ENCODE measurements around the gene ZNF91. TPM values are rescaled to one million over a fixed set of nuclear protein-coding genes. Genes with fewer than 3 reads are reported as not detected.

ZNF91 gene
- total RNA-seq, 1 donor from 2014 or later = 52.4 TPM

DNA sequence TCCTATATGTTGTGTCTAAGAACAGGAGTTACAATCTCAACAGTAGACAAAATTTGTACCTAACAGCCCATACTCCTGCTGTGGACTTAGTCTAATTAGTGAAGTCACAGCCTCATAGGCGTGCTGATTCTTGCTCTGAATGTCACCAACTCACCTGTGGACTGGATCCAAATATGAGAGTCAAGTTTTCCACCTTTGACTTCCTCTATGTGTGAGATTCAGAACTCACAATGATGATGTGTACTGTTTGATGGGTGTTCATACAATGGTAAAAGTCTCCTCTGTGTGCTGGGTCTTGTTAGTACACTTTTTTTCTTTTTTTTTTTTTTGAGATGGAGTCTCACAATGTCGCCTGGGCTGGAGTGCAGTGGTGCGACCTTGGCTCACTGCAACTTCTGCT lies 7.8 kb upstream of the ZNF91 start:
- H3K4me3 Mint-ChIP-seq (ENCODE audit: unreplicated experiment) = no peak overlapping the region

DNA sequence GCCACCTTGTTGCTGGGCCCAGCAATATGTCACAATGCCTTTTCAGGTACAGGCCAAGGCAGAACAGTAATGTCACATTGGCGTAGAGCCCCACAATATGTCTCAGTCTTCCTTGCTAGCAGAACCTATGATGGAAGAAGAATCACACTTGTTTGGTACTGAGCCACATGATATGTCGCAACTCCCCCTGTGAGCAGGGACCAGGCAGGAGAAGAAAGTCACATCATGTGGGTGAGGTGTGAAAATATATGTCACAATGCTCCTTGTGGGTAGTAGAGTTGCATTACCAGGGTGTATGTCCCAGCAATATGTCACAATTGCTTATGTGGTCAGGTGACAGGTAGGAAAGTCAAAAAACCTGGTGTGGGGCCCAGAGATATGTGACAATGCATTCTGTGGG lies 7.1 kb upstream of the ZNF91 start:
- H3K9me3 Mint-ChIP-seq (ENCODE audit: unreplicated experiment) = no peaks in the 10 kb centered on the region
- Histone ChIP-seq H3K27me3 (ENCODE audit: insufficient read depth, low read length) (no peaks in the 10 kb centered on the region), H2AFZ (ENCODE audit: low read depth, low read length) (no peak overlapping the region), H3K4me3 (ENCODE audit: insufficient read depth, low read depth, low read length) (no peak overlapping the region), H4K20me1 (ENCODE audit: insufficient read depth, low read length) (no peaks in the 10 kb centered on the region), H3K4me1 (ENCODE audit: insufficient read depth, low read length) (no peaks in the 10 kb centered on the region), H3K79me2 (ENCODE audit: insufficient read depth, low read length) (no peaks in the 10 kb centered on the region), H3K4me2 (ENCODE audit: low read length) (no peak overlapping the region), H3K9ac (ENCODE audit: low read length) (no peak overlapping the region), H3K36me3 (ENCODE audit: insufficient read depth, low read length) (no peaks in the 10 kb centered on the region), H3K9me3 (ENCODE audit: insufficient read depth, low read depth, low read length) (peaks cover 13% of the 10 kb centered on the region), H3K27ac (ENCODE audit: low read depth, low read length) (no peak overlapping the region)
- DNase-seq (ENCODE audit: low read depth) (no peak), FAIRE-seq (no peak)
- no peak overlapping the region for H3K27ac Mint-ChIP-seq (ENCODE audit: unreplicated experiment)
- no peaks in the 10 kb centered on the region for H3K4me1 Mint-ChIP-seq (ENCODE audit: low read depth, unreplicated experiment)
- H3K36me3 Mint-ChIP-seq (ENCODE audit: low read depth, unreplicated experiment) = no peaks in the 10 kb centered on the region
- H3K27me3 Mint-ChIP-seq (ENCODE audit: low read depth, unreplicated experiment) = no peaks in the 10 kb centered on the region
- TF ChIP-seq, protein P1, sequence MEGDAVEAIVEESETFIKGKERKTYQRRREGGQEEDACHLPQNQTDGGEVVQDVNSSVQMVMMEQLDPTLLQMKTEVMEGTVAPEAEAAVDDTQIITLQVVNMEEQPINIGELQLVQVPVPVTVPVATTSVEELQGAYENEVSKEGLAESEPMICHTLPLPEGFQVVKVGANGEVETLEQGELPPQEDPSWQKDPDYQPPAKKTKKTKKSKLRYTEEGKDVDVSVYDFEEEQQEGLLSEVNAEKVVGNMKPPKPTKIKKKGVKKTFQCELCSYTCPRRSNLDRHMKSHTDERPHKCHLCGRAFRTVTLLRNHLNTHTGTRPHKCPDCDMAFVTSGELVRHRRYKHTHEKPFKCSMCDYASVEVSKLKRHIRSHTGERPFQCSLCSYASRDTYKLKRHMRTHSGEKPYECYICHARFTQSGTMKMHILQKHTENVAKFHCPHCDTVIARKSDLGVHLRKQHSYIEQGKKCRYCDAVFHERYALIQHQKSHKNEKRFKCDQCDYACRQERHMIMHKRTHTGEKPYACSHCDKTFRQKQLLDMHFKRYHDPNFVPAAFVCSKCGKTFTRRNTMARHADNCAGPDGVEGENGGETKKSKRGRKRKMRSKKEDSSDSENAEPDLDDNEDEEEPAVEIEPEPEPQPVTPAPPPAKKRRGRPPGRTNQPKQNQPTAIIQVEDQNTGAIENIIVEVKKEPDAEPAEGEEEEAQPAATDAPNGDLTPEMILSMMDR (IDR thresholded peaks at IDR 0.05; ENCODE audit: insufficient read depth, low read depth, low read length) = no peak
- no peak for TF ChIP-seq EZH2 (IDR thresholded peaks at IDR 0.05; ENCODE audit: insufficient read depth, low read length)
- no peak overlapping the region for H3K4me3 Mint-ChIP-seq (ENCODE audit: unreplicated experiment)

More for the DNA sequence above, 7.8 kb upstream of the ZNF91 start:
- H2AFZ ChIP-seq (ENCODE audit: low read depth, low read length) = no peak overlapping the region
- TF ChIP-seq EZH2 (IDR thresholded peaks at IDR 0.05; ENCODE audit: insufficient read depth, low read length) = no peak
- TF ChIP-seq, protein P1 (IDR thresholded peaks at IDR 0.05; ENCODE audit: insufficient read depth, low read depth, low read length) = no peak
- no peak for FAIRE-seq
- H4K20me1 ChIP-seq (ENCODE audit: insufficient read depth, low read length) = no peaks in the 10 kb centered on the region
- H3K4me3 ChIP-seq (ENCODE audit: insufficient read depth, low read depth, low read length) = no peak overlapping the region
- H3K79me2 ChIP-seq (ENCODE audit: insufficient read depth, low read length) = no peaks in the 10 kb centered on the region
- no peak overlapping the region for H3K27ac ChIP-seq (ENCODE audit: low read depth, low read length)
- H3K9ac ChIP-seq (ENCODE audit: low read length) = no peak overlapping the region
- H3K4me1 ChIP-seq (ENCODE audit: insufficient read depth, low read length) = no peaks in the 10 kb centered on the region
- H3K36me3 ChIP-seq (ENCODE audit: insufficient read depth, low read length) = no peaks in the 10 kb centered on the region
- no peak overlapping the region for H3K27ac Mint-ChIP-seq (ENCODE audit: unreplicated experiment)
- H3K9me3 Mint-ChIP-seq (ENCODE audit: unreplicated experiment) = no peaks in the 10 kb centered on the region
- no peaks in the 10 kb centered on the region for H3K27me3 Mint-ChIP-seq (ENCODE audit: low read depth, unreplicated experiment)
- no peak overlapping the region for H3K4me2 ChIP-seq (ENCODE audit: low read length)
- no peaks in the 10 kb centered on the region for H3K27me3 ChIP-seq (ENCODE audit: insufficient read depth, low read length)
- no peaks in the 10 kb centered on the region for H3K36me3 Mint-ChIP-seq (ENCODE audit: low read depth, unreplicated experiment)
- H3K9me3 ChIP-seq (ENCODE audit: insufficient read depth, low read depth, low read length) = peaks cover 13% of the 10 kb centered on the region
- H3K4me1 Mint-ChIP-seq (ENCODE audit: low read depth, unreplicated experiment) = no peaks in the 10 kb centered on the region
- DNase-seq (ENCODE audit: low read depth) = no peak

DNA sequence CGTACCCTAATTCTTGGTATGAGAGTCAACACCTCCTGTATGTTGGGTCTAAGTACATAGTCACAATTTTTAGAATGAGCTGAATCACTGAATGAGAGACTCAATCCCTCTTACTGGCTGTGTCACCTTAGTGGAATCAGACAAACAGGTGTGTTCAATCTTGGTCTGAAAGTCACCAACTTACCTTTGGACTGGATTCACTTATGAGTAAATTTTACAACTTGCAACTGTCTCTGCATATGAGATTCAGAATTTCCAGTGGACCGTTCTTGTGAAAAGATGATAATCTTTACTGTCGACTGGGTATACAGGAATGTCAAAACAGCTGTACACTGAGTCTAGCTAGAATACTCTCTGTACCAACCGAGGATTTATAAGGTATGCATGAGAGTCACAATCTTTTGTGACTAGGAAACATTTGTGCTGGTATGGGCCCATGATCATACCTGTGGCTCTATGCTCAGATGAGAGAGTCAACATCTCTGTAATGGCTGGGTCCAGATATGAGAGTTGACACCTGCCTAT lies 5.9 kb upstream of the ZNF91 start:
- Histone ChIP-seq H3K4me2 (ENCODE audit: low read length) (no peak overlapping the region), H3K9ac (ENCODE audit: low read length) (no peak overlapping the region), H3K9me3 (ENCODE audit: insufficient read depth, low read depth, low read length) (peaks cover 9% of the 10 kb centered on the region), H2AFZ (ENCODE audit: low read depth, low read length) (no peak overlapping the region), H3K4me3 (ENCODE audit: insufficient read depth, low read depth, low read length) (no peak overlapping the region), H3K36me3 (ENCODE audit: insufficient read depth, low read length) (no peaks in the 10 kb centered on the region), H3K4me1 (ENCODE audit: insufficient read depth, low read length) (no peaks in the 10 kb centered on the region), H4K20me1 (ENCODE audit: insufficient read depth, low read length) (no peaks in the 10 kb centered on the region), H3K79me2 (ENCODE audit: insufficient read depth, low read length) (no peaks in the 10 kb centered on the region), H3K27me3 (ENCODE audit: insufficient read depth, low read length) (no peaks in the 10 kb centered on the region), H3K27ac (ENCODE audit: low read depth, low read length) (no peak overlapping the region)
- H3K9me3 Mint-ChIP-seq (ENCODE audit: unreplicated experiment) = no peaks in the 10 kb centered on the region
- no peak overlapping the region for H3K27ac Mint-ChIP-seq (ENCODE audit: unreplicated experiment)
- TF ChIP-seq, protein P1 (IDR thresholded peaks at IDR 0.05; ENCODE audit: insufficient read depth, low read depth, low read length) = no peak
- TF ChIP-seq EZH2 (IDR thresholded peaks at IDR 0.05; ENCODE audit: insufficient read depth, low read length) = no peak
- no peaks in the 10 kb centered on the region for H3K27me3 Mint-ChIP-seq (ENCODE audit: low read depth, unreplicated experiment)
- no peaks in the 10 kb centered on the region for H3K4me1 Mint-ChIP-seq (ENCODE audit: low read depth, unreplicated experiment)
- no peak overlapping the region for H3K4me3 Mint-ChIP-seq (ENCODE audit: unreplicated experiment)
- FAIRE-seq = no peak
- DNase-seq (ENCODE audit: low read depth) = no peak
- no peaks in the 10 kb centered on the region for H3K36me3 Mint-ChIP-seq (ENCODE audit: low read depth, unreplicated experiment)
